ENCODE measurements around the gene PLXNB1. TPM values are rescaled to one million over a fixed set of nuclear protein-coding genes. Genes with fewer than 3 reads are reported as not detected.

Gene PLXNB1
- total and polyA plus RNA-seq, 2 of the 13 experiments (the other 11 are each of a cell fraction or from before 2014, with no cell fraction given) = 86.0 to 143 TPM

GRCh38 chr3:48429960-48430707, at the start of gene PLXNB1 (continued):
- TF ChIP-seq SRF (IDR thresholded peaks at IDR 0.05; ENCODE audit: low read depth, low read length) = no peak
- peak; percentile 95 for TF ChIP-seq ZNF781 (CRISPR knock-in tag; IDR thresholded peaks at IDR 0.05; ENCODE audit: borderline replicate concordance, not compliant biosample characterization)
- TF ChIP-seq GTF2F1 (IDR thresholded peaks at IDR 0.05; ENCODE audit: low read length) = no peak; the same call in 1 of the 2 replicates
- no peak for TF ChIP-seq MAFG (CRISPR knock-in tag; IDR thresholded peaks at IDR 0.05)
- TF ChIP-seq LRRFIP1 (CRISPR knock-in tag; conservative IDR thresholded peaks at IDR 0.05) = no peak
- peak; percentile 70 to 96 for TF ChIP-seq EP300 (IDR thresholded peaks at IDR 0.05; ENCODE audit: low read depth in 2 of 2, low read length in 2 of 2)
- TF ChIP-seq EP300 (CRISPR knock-in tag; IDR thresholded peaks at IDR 0.05; ENCODE audit: borderline replicate concordance) = peak; percentile 90
- TF ChIP-seq CHD4 (IDR thresholded peaks at IDR 0.05; ENCODE audit: borderline replicate concordance, low read length) = no peak
- peak; percentile 90 for TF ChIP-seq ZNF687 (CRISPR knock-in tag; IDR thresholded peaks at IDR 0.05)
- peak; percentile 84 for TF ChIP-seq ISL2 (CRISPR knock-in tag; IDR thresholded peaks at IDR 0.05)
- TF ChIP-seq FIP1L1 (IDR thresholded peaks at IDR 0.05; ENCODE audit: borderline replicate concordance, insufficient read depth, low read depth, low read length) = no peak
- no peak for TF ChIP-seq ZNF274 (CRISPR knock-in tag; IDR thresholded peaks at IDR 0.05)
- TF ChIP-seq RFX3 (CRISPR knock-in tag; IDR thresholded peaks at IDR 0.05) = no peak; the same call in 1 of the 2 replicates
- no peak for TF ChIP-seq ZBTB42 (CRISPR knock-in tag; IDR thresholded peaks at IDR 0.05)
- peak; percentile 85 for TF ChIP-seq JUNB (CRISPR knock-in tag; IDR thresholded peaks at IDR 0.05; ENCODE audit: borderline replicate concordance)
- TF ChIP-seq, protein P1, sequence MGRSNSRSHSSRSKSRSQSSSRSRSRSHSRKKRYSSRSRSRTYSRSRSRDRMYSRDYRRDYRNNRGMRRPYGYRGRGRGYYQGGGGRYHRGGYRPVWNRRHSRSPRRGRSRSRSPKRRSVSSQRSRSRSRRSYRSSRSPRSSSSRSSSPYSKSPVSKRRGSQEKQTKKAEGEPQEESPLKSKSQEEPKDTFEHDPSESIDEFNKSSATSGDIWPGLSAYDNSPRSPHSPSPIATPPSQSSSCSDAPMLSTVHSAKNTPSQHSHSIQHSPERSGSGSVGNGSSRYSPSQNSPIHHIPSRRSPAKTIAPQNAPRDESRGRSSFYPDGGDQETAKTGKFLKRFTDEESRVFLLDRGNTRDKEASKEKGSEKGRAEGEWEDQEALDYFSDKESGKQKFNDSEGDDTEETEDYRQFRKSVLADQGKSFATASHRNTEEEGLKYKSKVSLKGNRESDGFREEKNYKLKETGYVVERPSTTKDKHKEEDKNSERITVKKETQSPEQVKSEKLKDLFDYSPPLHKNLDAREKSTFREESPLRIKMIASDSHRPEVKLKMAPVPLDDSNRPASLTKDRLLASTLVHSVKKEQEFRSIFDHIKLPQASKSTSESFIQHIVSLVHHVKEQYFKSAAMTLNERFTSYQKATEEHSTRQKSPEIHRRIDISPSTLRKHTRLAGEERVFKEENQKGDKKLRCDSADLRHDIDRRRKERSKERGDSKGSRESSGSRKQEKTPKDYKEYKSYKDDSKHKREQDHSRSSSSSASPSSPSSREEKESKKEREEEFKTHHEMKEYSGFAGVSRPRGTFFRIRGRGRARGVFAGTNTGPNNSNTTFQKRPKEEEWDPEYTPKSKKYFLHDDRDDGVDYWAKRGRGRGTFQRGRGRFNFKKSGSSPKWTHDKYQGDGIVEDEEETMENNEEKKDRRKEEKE (IDR thresholded peaks at IDR 0.05) = no peak
- no peak; the same call in 1 of the 2 replicates for TF ChIP-seq HCFC1 (IDR thresholded peaks at IDR 0.05; ENCODE audit: low read depth, low read length)
- peak; percentile 84 for TF ChIP-seq SIN3A (IDR thresholded peaks at IDR 0.05; ENCODE audit: borderline replicate concordance, low read depth, low read length)

Measured in HepG2 (cell line).